Iris pigment epithelial cell (primary cell): ENCODE results near the gene HDAC4.

Source experiments
- DNase-seq: peaks from one replicate; pipeline ENCODE4 v3.0.0-alpha.2; 2011; ENCODE audit warnings: low read depth

The HDAC4 gene

GRCh38 chr2:239280296-239281017, 120.4 kb downstream of the HDAC4 start:
- DNase-seq = peak; percentile 84

GRCh38 chr2:239279508-239280295, 121.1 kb downstream of the HDAC4 start:
- no peak for DNase-seq

GRCh38 chr2:239278941-239279365, 121.9 kb downstream of the HDAC4 start:
- peak; percentile 69 for DNase-seq

- DNase-seq = no peak
Measured at GRCh38 chr2:239278361-239278760, 122.5 kb downstream of the HDAC4 start.

GRCh38 chr2:239277401-239278085, 123.3 kb downstream of the HDAC4 start:
- DNase-seq = no peak

GRCh38 chr2:239276851-239277250, 124.0 kb downstream of the HDAC4 start:
- DNase-seq = no peak

- no peak for DNase-seq
Measured at GRCh38 chr2:239275847-239276831, 124.7 kb downstream of the HDAC4 start.

GRCh38 chr2:239275044-239275685, 125.7 kb downstream of the HDAC4 start:
- peak; percentile 100 for DNase-seq

GRCh38 chr2:239274391-239275043, 126.3 kb downstream of the HDAC4 start:
- DNase-seq = peak; percentile 89

GRCh38 chr2:239273280-239274234, 127.3 kb downstream of the HDAC4 start:
- no peak for DNase-seq

GRCh38 chr2:239272626-239273025, 128.2 kb downstream of the HDAC4 start:
- DNase-seq = no peak

GRCh38 chr2:239271882-239272281, 128.9 kb downstream of the HDAC4 start:
- DNase-seq = no peak

- DNase-seq = no peak
Measured at GRCh38 chr2:239271471-239271870, 129.3 kb downstream of the HDAC4 start.

- no peak for DNase-seq
Measured at GRCh38 chr2:239269916-239270315, 130.9 kb downstream of the HDAC4 start.

GRCh38 chr2:239269173-239269885, 131.5 kb downstream of the HDAC4 start:
- DNase-seq = no peak

- no peak for DNase-seq
Measured at GRCh38 chr2:239268549-239268948, 132.3 kb downstream of the HDAC4 start.

- DNase-seq = no peak
Measured at GRCh38 chr2:239268082-239268481, 132.7 kb downstream of the HDAC4 start.

- peak; percentile 90 for DNase-seq
Measured at GRCh38 chr2:239267288-239267951, 133.4 kb downstream of the HDAC4 start.
